Measurements from ENCODE around the gene INSM2. TPM values are rescaled to one million over a fixed set of nuclear protein-coding genes. Genes with fewer than 3 reads are reported as not detected.
A peak's percentile ranks its signal among the peaks of the same experiment; 100 is the strongest.

Gene INSM2
- total and polyA plus RNA-seq, 2 of the 13 experiments (the other 11 are each of a cell fraction or from before 2014, with no cell fraction given) = not detected

GRCh38 chr14:35533357-35534207 lies at the start of gene INSM2 (continued):
- TF ChIP-seq ZNF639 (CRISPR knock-in tag; conservative IDR thresholded peaks at IDR 0.05) (no peak), ZNF589 (CRISPR knock-in tag; conservative IDR thresholded peaks at IDR 0.05) (peak; percentile 80; the same call in 1 of the 2 replicates), ZNF362 (CRISPR knock-in tag; IDR thresholded peaks at IDR 0.05; ENCODE audit: borderline replicate concordance) (no peak; the same call in none of the 2 replicates), ZNF205 (CRISPR knock-in tag; IDR thresholded peaks at IDR 0.05) (peak; percentile 55; the same call in 1 of the 2 replicates), TEAD2 (CRISPR knock-in tag; IDR thresholded peaks at IDR 0.05) (peak; percentile 13; the same call in 1 of the 2 replicates), ZMYM2 (CRISPR knock-in tag; IDR thresholded peaks at IDR 0.05) (0 out of 2 replicates have a peak, but pooled peaks have one; percentile 61), ARNTL (CRISPR knock-in tag; IDR thresholded peaks at IDR 0.05) (peak; percentile 84), ZNF512 (CRISPR knock-in tag; IDR thresholded peaks at IDR 0.05) (no peak), ZBTB33 (CRISPR knock-in tag; IDR thresholded peaks at IDR 0.05) (no peak), ZBTB39 (CRISPR knock-in tag; IDR thresholded peaks at IDR 0.05) (no peak), ZNF260 (CRISPR knock-in tag; IDR thresholded peaks at IDR 0.05; ENCODE audit: borderline replicate concordance, low read depth) (no peak), DNMT1 (CRISPR knock-in tag; IDR thresholded peaks at IDR 0.05) (peak; percentile 88)
- TF ChIP-seq, protein P1, sequence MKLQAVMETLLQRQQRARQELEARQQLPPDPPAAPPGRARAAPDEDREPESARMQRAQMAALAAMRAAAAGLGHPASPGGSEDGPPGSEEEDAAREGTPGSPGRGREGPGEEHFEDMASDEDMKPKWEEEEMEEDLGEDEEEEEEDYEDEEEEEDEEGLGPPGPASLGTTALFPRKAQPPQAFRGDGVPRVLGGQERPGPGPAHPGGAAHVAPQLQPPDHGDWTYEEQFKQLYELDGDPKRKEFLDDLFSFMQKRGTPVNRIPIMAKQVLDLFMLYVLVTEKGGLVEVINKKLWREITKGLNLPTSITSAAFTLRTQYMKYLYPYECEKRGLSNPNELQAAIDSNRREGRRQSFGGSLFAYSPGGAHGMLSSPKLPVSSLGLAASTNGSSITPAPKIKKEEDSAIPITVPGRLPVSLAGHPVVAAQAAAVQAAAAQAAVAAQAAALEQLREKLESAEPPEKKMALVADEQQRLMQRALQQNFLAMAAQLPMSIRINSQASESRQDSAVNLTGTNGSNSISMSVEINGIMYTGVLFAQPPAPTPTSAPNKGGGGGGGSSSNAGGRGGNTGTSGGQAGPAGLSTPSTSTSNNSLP (IDR thresholded peaks at IDR 0.05; ENCODE audit: low read depth, low read length) = no peak
- TF ChIP-seq, protein P2, sequence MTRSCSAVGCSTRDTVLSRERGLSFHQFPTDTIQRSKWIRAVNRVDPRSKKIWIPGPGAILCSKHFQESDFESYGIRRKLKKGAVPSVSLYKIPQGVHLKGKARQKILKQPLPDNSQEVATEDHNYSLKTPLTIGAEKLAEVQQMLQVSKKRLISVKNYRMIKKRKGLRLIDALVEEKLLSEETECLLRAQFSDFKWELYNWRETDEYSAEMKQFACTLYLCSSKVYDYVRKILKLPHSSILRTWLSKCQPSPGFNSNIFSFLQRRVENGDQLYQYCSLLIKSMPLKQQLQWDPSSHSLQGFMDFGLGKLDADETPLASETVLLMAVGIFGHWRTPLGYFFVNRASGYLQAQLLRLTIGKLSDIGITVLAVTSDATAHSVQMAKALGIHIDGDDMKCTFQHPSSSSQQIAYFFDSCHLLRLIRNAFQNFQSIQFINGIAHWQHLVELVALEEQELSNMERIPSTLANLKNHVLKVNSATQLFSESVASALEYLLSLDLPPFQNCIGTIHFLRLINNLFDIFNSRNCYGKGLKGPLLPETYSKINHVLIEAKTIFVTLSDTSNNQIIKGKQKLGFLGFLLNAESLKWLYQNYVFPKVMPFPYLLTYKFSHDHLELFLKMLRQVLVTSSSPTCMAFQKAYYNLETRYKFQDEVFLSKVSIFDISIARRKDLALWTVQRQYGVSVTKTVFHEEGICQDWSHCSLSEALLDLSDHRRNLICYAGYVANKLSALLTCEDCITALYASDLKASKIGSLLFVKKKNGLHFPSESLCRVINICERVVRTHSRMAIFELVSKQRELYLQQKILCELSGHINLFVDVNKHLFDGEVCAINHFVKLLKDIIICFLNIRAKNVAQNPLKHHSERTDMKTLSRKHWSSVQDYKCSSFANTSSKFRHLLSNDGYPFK (CRISPR knock-in tag; IDR thresholded peaks at IDR 0.05; ENCODE audit: borderline replicate concordance) = peak; percentile 52; the same call in 1 of the 2 replicates

Measured in HepG2 (cell line).